ENCODE results near the gene PGM1.

The PGM1 gene

DNA sequence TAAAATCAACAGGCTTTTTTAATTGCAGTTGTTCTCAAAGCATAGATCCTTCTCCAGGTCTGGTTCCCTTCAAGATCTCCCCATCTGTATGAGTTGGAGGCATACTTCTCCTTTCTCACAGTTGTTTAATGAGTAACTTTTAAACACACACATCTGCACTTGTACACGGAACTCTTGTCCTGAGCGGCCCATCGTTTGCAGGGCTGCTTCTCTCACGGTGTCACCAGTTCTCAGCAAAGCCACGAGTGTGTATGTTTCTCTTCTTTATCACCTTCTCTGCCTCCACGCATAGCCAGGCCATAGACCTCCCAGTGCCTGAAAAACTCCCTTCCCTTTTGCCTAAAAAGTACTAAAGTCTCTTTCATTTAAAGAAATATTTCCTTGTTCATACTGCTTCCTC lies 111.9 kb downstream of the PGM1 start:
- no peak for DNase-seq

DNA sequence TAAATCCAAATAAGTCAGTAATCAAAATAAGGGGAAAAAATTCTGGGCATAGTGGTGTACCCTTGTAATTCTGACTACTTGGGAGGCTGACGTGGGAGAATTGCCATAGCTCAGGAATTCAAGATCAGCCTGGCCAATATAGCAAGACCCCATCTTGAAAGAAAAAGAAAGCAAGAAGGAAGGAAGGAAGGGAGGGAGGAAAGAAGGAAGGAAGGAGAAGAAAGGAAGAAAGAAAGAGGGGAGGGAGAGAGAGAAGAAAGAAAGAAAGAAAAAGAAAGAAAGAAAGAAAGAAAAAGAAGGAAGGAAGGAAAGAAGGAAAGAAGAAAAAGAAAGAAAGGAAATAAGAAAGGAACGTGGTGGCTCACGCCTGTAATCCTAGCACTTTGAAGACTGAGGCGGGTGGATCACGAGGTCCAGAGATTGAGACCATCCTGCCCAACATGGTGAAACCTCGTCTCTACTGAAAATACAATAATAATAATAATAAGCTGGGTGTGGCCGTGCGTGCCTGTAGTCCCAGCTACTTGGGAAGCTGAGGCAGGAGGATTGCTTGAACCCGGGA lies 116.1 kb downstream of the PGM1 start:
- DNase-seq: no peak

Measured in activated CD4-positive, alpha-beta T cell treated with anti-CD3 and anti-CD28 coated beads, Interleukin-2, Interleukin-6, amounts not matched to agents 100 ng/mL and 50 ng/mL, durations not matched to agents 16 hours and 8 hours (primary cell).